ENCODE data around the gene TRIO.

Gene TRIO

GRCh38 chr5:14339468-14339867, 196.3 kb downstream of the TRIO start:
- FAIRE-seq = no peak

DNA sequence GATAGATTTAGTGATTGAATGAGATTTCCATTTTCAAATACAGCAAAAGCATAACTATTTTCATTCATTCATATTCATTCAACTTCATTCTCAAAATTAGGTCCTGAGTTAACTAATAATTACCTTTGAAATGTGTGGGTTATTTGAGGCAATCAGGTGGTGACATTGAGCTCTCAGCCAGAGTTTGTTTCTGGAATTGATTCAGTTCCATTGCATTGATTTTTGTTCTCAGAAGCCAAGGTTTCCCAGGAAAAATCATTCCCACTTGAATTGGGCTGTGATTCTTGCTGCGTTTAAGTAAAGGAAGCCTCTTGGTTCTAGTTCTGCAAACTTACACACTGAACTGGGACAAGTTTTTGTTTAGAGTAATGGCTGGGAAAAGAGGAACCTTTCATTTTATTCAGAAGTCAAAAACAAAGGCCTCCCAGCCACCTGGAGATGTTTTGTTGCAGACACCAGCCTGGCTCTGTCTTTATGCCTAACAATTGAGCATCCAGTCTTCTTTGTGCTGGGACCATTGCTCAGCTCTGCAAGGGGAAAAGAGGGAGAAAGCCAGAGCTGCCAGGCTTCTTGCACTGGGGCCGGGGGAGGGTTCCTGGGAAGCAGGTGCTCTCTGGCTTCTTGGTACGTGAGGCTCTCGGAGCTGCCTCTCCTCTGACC, 198.6 kb downstream of the TRIO start:
- FAIRE-seq = no peak

GRCh38 chr5:14342306-14342705, 199.2 kb downstream of the TRIO start:
- no peak for FAIRE-seq

DNA sequence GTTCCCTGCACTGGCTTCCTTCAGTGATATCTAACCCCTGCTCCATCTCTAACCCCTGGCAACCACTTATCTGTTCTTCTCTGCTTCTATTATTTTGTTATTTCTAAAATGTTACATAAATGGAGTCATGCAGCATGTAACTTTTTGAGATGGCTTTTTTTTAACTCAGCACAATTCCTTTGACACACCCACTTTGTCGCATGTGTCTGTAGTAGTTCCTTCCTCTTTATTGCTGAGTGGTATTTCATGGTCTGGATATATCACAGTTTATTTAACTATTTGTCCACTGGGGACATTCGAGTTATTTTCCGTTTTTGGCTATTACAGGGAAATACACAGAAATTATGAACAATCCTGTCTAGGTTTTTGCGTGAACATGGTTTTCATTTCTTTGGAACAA, 200.2 kb downstream of the TRIO start:
- FAIRE-seq = no peak

DNA sequence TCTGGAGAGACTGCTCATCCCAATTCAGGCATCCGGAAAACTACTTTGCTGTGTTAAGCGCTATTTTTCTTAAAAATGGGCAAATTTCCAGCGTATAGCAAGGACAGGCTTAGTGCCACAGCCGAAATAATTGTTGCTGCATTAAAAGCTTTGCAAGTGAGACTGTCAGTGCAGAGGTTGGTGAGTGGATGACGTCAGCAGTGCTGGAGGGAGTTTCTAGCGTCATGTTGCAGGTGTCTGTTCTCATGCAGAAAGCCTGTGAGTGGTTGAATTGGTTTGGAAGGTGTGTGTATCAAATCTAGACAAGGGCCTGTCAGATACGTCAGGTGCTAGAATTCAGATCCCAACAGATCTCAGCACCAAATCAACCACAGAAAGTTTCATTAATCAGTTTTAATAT, 204.4 kb downstream of the TRIO start:
- FAIRE-seq = no peak

- FAIRE-seq = no peak
Observed at GRCh38 chr5:14348142-14348541, 205.0 kb downstream of the TRIO start.

GRCh38 chr5:14349029-14349428, 205.9 kb downstream of the TRIO start:
- no peak for FAIRE-seq

DNA sequence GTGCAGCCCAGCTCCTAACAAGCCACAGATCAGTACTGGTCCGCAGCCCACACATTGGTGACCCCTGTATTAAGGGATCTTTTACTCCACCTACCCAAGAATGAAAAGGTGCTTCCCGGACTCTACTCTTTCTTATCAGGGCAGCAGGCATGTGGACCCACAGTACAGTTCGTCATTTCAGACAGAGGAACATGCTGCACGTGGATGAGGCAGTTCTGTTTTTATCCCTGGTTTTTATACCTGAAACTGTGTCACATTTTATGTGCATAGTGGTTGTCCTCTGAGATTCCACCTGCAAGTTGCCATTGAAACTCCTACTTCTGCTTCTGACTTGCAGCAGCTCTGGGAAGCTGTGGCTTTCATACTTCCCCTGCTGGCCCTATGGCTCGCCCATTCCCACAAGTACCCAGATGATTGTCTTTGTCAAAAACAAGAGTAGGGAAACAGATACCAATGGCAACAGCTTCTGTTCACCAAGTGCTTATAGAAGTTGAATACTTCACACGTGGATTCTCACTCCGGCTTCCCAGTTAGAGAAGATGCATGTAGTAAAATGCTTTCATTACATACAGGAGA, 208.0 kb downstream of the TRIO start:
- FAIRE-seq = no peak

GRCh38 chr5:14351845-14352712, 208.9 kb downstream of the TRIO start:
- no peak for FAIRE-seq

DNA sequence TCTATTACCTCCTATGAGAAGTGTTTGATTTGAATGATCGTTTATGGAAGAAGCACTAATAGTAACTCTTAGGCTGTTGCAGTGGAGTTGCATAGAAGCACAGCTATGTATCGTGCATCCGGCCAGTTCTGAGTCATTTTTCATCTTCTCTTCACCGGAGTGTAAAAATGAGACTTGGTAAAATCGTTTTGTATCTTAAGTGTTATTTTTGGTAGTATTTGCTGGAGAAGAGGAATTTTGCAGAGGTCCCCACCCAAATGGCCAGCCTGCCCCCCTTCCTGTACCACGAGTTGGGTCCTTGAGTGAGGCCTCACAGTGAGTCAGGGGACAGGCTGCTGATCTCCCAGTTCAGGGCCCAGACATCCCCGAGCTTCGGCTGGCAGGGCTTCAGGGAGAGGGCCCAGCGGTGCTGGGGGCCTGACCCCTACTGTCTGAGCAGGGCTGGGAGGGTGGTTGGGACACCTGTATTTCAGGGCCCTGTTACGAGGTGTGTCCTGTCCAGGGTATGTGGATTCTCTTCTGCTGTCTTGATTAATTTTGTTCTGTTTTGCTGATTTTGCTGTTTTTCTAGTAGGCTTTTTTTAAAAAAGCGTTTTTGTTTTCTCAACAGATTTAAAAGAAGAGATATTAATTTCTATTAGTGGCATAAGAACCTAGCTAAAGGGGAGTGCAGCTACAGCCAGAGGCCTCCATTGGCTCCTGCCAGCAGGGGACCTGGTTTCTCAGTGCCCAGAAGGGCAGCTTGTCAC, 210.8 kb downstream of the TRIO start:
- FAIRE-seq = no peak

DNA sequence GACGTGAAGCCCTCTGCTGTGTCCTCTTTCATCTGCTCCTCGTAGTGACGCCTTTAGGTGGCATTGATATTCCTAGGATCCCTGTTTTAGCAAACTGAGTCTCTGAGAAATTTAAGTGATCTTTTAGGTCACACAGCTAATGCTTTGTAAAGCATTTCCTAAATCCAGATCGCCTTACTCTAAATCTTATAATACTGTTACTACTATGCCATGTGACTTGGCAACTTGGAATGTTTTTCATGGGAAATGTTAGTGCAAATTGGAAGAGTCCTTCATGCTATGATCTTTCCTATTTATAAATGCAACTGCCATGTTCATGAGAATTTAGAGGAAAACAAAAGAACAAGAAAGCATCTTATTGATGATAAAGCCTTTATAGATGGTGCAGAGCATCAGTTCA, 212.2 kb downstream of the TRIO start:
- FAIRE-seq = no peak

- no peak for FAIRE-seq
Observed at GRCh38 chr5:14356305-14356704, 213.2 kb downstream of the TRIO start.

DNA sequence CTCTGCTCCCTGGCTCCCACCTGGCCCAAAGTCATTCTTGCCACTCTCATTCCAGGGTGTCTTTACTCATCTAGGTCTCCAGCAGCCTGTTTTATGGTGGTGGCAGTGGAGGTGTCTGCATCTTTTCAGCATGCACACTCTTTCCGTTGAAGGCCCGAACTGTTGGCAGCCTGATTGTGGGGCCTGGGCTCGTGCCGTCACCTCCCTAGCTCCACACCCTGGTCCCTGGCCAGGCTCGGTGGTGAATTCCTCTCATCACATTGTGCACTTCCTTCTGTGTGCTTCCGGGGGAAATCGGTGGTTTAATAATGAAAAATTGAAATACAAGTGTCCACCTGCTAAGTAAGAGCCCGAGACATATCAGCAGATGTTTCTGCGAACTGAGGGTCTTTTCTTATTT, 214.3 kb downstream of the TRIO start:
- FAIRE-seq = no peak

DNA sequence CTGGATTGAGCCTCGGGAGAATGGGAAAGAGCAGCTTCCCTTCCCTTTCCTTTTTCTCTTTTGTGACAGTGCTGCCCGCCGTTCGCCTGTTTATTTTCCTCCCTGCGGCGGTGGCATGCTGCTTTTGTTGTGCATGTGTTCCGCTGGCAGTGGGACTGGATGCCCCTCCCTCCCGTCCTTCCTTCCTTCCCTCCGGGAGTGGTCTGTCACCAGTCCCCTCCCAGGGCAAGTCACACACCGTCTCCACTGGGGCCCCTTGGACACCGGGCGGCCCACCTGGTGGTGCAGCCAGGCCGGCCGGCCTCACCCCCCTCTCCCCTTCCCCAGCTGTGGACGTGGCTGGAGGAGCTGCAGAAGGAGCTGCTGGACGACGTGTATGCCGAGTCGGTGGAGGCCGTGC, 214.7 kb downstream of the TRIO start:
- FAIRE-seq = no peak

GRCh38 chr5:14358536-14358935, 215.4 kb downstream of the TRIO start:
- FAIRE-seq = no peak

GRCh38 chr5:14359069-14360043, 216.2 kb downstream of the TRIO start:
- no peak for FAIRE-seq

GRCh38 chr5:14362491-14362890, 219.3 kb downstream of the TRIO start:
- FAIRE-seq = no peak

DNA sequence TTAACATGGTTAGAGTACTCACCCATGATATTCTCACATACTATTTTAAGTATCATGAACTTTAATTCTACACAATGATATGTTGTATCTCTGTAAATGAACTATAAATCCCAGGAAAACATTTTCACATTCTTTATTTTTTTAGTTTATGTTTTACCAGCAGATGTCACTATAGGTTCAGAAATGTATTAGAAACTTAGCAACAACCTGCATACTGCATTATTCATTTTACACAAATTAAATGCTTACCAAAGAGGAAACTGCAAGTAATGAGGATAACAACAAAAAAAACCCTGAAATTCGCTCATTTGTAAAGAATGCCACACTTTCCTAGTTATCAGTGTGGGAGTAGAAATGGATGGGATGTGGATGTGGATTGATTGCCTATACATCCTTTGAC, 221.0 kb downstream of the TRIO start:
- peak; percentile 94 for FAIRE-seq

- no peak for FAIRE-seq
Observed at GRCh38 chr5:14364576-14365472, 221.7 kb downstream of the TRIO start.

- no peak for FAIRE-seq
Observed at GRCh38 chr5:14365831-14366430, 222.8 kb downstream of the TRIO start.

DNA sequence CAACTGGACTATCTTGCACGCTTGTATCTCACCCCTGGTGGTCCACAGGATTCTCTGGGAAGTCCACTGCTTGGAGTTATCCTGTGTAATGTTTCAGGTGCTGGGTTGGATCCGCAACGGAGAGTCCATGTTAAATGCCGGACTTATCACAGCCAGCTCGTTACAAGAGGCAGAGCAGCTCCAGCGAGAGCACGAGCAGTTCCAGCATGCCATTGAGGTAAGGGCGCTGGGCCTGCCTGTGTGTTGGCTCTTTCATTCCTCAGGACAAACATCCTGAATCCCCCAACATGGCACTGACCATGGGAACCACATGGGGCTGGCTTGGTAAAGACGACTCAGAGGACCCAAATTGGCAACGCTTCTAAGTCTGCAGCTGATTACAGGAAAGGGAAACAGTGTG, 223.6 kb downstream of the TRIO start:
- FAIRE-seq = no peak

Measured in A204.1 (cell line).